SU-DHL-6 (cell line): ENCODE data around the gene TBC1D9B.

ENCODE experiments used
- EZH2phosphoT487 ChIP-seq: fragments of 200-600 bp; sonication (generic), shearing (Covaris generic); conservative IDR thresholded peaks from 2 replicates; pipeline ENCODE4 v1.6.1; 2018; ENCODE audit warnings: mild to moderate bottlenecking, antibody characterized with exemption, low read length, moderate library complexity, mixed read lengths
- TF ChIP-seq, protein P1 (sequence below): fragments of 200-600 bp; sonication (generic); IDR thresholded peaks from one replicate; pipeline ENCODE4 v1.5.1; 2017; ENCODE audit warnings: antibody characterized with exemption, mild to moderate bottlenecking, low read length, moderate library complexity; ENCODE audit not compliant: insufficient read depth, poor library complexity, severe bottlenecking

DNA sequence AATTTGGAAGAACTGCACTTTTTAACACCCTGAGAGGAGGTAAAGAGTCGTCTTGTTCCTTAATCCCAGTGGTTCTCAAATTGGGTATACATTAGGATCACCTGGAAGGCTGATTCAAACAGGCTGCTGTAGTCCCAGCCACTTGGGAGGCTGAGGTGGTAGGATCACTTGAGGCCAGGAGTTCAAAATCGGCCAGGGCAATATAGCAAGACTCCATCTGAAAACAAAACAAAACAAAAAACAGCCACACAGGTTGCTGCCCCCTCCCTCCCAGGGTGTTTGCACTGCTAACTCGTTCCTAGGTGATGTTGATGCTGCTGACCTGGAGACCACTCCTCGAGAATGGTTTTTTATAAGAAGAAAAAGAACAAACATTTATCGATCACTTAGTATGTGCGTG lies 1.5 kb upstream of the TBC1D9B start:
- TF ChIP-seq, protein P1, sequence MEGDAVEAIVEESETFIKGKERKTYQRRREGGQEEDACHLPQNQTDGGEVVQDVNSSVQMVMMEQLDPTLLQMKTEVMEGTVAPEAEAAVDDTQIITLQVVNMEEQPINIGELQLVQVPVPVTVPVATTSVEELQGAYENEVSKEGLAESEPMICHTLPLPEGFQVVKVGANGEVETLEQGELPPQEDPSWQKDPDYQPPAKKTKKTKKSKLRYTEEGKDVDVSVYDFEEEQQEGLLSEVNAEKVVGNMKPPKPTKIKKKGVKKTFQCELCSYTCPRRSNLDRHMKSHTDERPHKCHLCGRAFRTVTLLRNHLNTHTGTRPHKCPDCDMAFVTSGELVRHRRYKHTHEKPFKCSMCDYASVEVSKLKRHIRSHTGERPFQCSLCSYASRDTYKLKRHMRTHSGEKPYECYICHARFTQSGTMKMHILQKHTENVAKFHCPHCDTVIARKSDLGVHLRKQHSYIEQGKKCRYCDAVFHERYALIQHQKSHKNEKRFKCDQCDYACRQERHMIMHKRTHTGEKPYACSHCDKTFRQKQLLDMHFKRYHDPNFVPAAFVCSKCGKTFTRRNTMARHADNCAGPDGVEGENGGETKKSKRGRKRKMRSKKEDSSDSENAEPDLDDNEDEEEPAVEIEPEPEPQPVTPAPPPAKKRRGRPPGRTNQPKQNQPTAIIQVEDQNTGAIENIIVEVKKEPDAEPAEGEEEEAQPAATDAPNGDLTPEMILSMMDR, result no peak
- no peak for TF ChIP-seq EZH2phosphoT487
